Activated CD8-positive, alpha-beta memory T cell treated with anti-CD3 and anti-CD28 coated beads, Interleukin-2, amount 50 U/mL, for 24 hours (primary cell): ENCODE data around the gene ADGRA1.
"Not testable (repeated sequence)": the region's sequence is repeated elsewhere in the genome, so short reads cannot be mapped to it uniquely, and the experiment has no call there.

Experiments
- DNase-seq: peaks from one replicate; pipeline ENCODE4 v3.0.0-alpha.2; 2020; ENCODE audit errors: extremely low read depth

Gene ADGRA1

DNA sequence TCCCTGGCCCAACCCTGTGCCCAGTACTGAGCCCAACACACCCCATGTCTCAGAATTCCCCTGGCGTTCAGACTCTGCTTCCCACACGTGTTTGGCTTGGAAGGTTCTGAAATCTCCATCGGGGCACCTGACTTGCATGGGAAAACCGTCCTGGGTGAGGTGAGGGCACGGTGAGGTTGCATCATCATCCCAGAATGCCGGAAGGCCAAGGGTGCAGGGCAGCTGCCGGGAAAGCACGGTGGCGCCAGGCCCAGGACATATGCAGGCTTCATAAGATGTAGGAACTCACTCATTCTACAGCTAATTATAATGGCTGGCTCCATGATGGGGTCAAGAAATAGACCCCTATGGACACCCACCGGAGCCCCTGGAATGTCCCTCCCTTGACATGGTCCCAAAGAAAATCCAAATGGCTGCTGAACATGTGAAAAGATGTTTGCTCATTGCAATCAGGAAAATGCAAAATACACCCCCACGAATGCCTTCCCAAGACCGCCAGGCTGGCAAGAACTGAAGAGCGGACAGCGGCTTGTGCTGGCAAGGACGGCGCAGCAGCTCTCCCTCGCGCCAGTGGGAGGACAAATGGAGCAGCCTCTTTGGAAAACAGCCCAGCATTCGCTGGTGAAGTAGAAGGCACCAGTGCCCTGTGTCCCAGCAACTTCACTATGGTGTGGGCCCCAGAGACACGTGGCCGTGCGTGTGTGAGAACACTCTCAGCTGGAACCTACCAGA is 74.6 kb downstream of the ADGRA1 start:
- DNase-seq, result no peak

GRCh38 chr10:133162910-133163856 is 75.5 kb downstream of the ADGRA1 start:
- no peak for DNase-seq

DNA sequence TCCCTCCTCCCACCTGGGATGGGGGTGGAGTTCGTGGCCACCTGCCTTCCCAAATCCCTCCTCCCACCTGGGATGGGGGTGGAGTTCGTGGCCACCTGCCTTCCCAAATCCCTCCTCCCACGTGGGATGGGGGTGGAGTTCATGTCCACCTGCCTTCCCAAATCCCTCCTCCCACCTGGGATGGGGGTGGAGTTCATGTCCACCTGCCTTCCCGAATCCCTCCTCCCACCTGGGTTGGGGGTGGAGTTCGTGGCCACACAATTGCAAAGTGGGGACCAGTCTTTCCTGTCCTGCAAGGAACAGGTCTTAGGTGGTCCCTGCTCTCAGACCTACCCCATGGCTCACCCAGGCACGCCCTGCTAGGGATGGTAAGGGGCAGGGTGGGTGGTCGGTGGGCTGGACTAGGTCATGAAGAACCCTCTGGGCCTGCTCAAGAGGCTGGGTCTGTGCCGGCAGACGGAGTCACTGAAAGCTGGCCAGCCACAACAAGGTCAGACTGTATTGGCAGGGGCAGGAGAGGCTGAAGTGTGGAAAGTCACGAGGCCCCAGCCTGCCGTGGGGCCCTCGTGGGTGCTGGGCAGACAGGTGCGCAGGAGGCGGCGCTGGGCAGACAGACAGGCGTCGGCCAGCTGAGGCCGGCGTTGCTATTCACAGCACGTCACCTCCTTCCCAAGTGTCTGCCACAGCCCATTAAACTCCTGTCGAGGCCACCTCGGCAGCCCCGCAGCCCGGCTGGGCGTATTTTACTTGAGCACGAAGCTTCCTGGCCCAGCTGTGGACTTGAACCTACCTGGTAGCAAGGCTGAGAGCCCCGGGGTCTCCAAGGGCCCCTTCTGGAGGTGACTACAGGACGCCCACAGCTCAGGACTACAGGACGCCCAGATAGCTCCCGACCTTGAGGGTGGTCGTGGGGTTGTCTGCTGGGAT is 76.4 kb downstream of the ADGRA1 start:
- DNase-seq, result no peak

DNA sequence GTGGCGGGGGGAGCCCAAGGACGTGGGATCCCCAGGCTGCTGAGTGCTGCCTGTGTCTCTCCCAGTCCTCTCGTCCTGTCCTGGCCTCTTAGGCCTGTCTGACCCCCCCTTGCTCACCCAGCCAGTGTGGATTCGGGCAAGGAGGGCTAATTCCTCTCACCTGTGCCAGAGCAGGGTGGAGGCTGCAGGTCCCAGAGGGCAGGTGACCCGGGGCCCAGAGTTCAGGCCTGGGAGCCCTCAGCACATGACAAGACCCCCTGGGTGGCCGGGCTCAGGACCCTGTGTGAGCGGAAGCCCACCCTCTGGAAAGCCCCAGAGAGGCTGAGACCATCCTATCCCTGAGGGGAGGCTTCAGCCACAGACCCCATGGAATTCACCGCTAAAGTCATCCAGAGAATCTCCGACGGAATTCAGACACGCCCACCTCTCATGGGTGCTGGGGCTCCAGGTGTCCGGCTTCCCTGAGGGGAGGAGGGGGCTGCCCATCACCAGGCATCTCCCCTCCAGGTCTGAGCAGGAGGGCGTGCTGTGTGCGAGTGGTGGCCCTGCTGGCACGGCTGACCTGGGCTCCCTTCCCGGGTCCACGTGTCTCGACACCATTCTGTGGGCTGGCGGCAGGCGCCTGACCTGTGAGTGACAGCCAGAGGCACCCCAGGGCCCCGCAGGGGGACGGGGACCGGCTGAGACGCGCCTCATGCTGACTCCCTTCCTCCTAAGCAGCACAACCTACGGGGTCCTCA is 77.3 kb downstream of the ADGRA1 start:
- DNase-seq, result no peak

DNA sequence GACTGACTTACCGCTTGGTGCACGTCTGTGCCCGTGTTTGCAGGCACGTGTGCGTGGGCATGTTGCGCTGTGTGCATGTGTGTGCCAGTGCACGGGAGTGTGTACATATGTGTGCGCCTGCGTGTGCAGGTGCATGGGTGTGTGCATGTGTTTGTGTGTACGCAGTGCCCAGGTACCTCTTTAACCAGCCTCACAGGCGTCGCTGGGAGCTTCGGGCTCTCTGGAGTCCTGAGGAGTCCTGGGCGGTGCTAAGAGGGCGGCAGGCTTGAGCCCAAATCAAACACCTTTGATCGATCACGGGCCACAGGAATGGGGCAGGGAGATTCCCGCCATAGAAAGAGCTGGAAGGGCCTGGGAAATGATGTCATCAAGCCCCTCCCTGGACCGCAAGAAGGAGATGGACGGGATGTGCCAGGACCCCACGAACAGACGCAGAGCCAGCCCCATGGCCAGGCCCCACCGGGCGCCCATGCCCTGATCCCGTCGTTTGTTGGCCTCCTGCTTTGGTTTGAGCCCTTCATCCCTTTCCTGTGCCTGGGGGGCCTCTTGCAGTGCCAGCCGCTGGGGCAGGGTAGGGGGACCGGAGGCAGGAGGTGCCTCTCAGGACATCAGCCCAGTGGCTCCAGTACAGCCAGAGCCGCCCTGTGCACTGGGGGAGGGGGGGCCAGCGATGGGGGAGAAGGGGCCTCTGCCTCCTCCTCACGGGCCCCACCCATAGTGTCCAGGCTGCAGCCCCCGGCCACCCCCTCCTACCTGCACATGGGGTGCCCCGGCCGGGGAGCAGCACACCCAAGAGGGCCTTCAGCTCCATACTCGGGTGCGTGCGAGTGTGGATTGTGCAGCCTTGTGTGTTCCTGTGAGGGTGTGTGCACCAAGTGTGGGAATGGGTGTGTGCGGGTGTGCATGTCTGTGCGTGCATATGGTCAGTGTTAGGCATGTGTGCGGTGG is 78.1 kb downstream of the ADGRA1 start:
- DNase-seq, result no peak

GRCh38 chr10:133166504-133166827 is 78.7 kb downstream of the ADGRA1 start:
- DNase-seq, result no peak

DNA sequence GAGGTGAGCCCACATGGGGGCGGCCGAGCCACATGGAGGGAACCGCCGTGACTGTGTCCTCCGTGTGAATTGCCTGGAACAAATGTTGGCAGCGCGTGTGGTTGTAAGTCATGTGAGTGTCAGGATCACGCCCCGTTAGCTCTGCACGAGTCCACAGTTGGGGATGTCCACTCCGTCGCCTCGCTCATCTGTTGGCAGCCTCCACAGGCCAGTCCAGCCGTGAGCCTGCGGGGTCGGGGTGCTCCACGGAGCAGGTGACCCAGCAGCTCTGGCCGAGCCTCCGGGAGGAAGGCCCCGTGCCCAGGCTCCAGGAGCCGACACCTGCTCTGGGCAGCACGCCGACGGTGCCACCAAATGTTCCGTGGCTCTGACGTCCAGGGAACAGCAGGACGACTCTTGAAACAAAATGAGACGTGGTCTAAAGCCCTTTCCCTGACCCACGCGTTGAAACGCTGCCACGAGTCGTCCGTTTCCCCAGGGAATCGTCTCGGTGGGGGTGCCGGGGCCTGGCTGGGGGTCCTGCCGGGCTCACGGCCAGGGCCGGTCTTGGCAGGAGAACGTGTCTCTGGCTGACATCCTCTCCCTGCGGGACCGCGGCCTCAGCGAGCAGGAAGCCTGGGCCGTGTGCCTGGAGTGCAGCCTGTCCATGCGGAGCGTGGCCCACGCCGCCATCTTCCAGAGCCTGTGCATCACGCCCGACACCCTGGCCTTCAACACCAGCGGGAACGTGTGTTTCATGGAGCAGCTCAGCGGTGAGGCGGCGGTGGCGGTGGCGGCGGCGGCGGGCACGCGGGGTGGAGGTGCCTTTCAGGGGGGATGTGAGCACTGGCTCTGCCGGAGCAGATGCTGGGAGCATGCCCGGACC is 79.3 kb downstream of the ADGRA1 start:
- no peak for DNase-seq

DNA sequence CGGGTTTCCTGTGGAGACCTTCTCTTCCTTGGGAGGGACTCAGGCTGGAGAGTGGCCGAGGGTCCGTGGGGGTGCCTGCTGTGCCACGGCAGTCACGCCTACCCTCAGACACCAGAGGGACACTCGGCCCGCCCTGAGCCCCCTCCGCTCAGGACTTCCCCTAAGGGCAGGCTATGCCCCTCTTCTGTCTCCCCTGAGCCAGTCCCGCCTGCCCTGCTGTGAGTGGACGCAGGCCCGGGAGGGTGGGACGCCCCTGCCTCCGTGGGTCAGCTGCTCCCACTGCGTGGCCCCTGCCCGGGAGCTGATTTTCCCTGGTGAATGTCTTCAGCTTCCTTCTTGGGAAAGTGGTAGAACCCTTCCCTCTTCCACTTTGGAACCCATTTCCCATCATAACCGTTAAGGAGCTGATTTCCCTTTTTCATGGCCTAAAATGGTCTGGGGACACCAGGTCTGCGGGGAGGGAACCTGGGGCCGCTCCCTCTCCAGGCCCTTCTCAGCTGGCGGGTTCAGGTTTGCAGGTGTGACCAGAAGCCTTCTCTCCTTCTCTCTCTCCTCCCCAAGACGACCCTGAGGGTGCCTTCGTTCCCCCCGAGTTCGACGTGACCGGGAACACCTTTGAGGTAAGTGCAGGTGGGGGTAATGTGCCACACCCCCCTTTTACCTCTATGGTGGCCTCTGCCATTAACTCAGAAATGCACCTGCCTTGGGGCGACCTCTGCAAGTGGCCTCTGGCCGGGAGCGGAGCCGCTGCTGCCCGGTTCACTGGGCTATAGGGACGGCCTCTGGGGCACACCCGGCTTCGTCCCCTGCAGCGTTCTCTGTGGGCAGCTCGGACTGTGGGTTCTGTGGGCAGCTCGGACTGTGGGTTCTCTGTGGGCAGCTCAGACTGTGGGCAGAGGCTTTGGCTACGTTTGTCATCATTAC is 80.2 kb downstream of the ADGRA1 start:
- no peak for DNase-seq

DNA sequence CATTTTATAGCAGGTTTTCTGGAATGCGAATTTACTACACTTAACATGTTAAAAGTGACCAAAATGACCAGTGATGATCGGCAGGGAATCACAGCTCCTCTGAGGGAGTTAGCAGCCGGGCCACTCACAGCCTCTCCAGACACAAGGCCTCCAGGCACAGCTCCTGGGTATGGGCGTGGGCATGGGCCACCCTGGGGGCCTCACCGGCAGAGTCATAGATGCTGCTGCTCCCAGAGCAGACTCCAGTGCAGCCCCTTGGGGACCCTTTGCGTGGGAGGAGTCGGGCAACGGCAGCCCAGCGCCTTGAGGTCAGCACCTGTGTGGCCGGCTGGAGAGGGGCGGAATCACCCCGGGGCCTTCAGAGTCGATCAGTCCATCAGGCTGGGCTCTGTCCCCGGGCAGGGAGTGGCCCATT is 80.9 kb downstream of the ADGRA1 start:
- DNase-seq, result no peak

DNA sequence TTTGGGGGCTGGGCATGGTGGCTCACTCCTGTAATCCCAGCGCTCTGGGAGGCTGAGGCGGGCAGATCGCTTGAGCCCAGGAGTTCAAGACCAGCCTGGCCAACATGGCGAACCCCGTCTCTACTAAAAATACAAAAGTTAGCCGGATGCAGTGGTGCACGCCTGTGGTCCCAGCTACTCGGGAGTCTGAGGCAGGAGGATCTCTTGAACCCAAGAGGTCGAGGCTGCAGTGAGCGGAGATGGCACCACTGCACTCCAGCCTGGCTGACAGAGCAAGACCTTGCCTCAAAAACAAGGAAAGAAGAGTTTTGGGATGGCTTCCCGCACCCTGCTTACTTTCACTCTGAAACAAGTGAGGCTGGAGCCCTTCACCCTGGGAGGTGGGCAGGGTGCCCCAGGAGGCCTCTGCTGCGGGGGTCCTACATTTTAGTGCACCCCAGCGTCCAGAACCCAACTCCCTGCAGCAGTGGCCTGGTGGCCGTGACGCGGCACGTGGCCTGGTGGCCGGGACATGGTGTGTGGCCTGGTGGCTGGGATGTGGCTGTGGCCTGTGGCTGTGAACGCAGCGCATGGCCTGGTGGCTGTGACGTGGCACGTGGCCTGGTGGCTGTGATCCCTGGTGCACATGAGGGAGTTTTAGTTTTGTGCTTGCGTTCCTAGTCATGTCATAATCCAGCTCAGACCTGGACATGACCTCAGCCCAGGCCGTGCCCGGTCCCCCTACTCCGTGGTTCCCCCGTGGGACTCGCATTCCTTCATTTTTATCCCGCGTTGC is 81.6 kb downstream of the ADGRA1 start:
- no peak for DNase-seq

DNA sequence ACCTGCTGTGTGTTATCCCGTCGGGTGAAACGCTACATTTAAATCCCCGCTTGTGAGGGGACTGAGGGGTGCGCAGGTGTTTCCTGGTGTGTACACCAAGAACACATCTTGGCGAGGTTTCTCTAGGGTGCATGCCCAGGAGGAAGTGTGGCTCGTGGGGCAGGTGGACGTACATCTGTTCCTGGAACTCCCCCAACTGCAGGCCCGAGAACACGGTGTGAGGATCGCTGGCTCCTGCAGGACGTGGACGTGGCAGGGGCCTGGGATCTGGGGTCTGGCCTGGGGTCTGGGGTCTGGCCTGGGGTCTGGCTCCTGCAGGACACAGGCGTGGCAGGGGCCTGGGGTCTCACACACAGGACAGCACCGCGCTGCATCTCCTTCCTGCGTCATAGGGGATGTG is 82.4 kb downstream of the ADGRA1 start:
- DNase-seq, result no peak

- no peak for DNase-seq
Measured at GRCh38 chr10:133173860-133174640, 86.3 kb downstream of the ADGRA1 start.

DNA sequence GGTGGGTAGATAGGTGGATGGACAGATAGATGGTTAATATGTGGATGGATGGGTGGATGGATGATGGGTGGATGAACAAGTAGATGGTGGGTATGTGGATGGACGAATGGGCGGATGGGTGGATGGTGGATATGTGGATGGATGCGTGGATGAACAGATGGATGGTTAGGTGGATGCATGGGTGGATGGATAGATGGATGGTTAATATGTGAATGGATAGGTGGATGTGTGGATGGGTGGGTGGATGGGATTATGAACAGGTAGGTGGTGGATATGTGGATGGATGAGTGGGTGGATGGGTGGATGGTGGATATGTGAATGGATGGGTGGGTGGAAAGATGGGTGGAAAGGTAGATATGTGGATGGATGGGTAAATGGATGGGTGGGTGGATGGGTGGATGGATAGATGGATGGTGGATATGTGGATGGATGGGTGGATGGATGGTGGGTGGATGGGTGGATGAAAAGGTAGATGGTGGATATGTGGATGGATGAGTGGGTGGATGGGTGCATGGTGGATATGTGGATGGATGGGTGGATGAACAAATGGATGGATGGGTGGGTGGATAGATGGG is 87.1 kb downstream of the ADGRA1 start:
- DNase-seq, result no peak

GRCh38 chr10:133175624-133176023 is 87.9 kb downstream of the ADGRA1 start:
- DNase-seq, result not testable (repeated sequence)

- DNase-seq, result no peak
Measured at GRCh38 chr10:133176546-133176945, 88.8 kb downstream of the ADGRA1 start.
